HuH-7 (cell line): Measurements from ENCODE around the gene RPS6KB2.
A peak's percentile ranks its signal among the peaks of the same experiment; 100 is the strongest.
"Not testable (repeated sequence)": the region's sequence is repeated elsewhere in the genome, so short reads cannot be mapped to it uniquely, and the experiment has no call there.

Experiments
- DNase-seq: peaks from one replicate; pipeline ENCODE4 v3.0.0; 2011; ENCODE audit warnings: low spot score

RPS6KB2 gene

GRCh38 chr11:67466962-67467771, 38.9 kb downstream of the RPS6KB2 start:
- no peak for DNase-seq

DNA sequence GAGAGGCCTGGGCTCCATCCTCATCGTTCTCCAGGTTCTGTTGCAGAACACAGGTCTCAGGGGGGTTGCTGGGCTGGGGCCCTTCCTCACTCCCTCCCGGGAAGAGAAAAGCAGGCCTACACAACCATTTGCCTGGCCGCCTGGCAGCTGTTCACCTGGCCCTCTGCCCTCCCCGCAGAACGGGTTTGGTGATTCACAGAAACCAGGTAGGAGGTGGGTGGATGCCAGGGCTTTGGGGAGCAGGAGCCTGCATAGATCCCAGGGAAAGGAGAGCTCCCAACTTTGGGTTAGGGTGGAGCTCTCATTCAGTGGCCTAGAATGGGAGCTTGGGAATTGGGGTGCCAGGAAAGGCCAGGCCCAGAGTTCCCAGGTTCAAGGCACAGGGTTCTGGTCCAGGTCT, 39.8 kb downstream of the RPS6KB2 start:
- DNase-seq: no peak

- no peak for DNase-seq
Observed at GRCh38 chr11:67468456-67468758, 40.1 kb downstream of the RPS6KB2 start.

GRCh38 chr11:67468759-67469507, 40.6 kb downstream of the RPS6KB2 start, which contains the start of gene TMEM134:
TSS of gene TMEM134 (minus strand) at chr11:67469251. CDS start at chr11:67469192, 59 bp downstream.
- DNase-seq: peak; percentile 100

- no peak for DNase-seq
Observed at GRCh38 chr11:67469508-67469811, 41.2 kb downstream of the RPS6KB2 start.

GRCh38 chr11:67470337-67471002, 42.2 kb downstream of the RPS6KB2 start:
- no peak for DNase-seq

GRCh38 chr11:67472882-67473281, 44.6 kb downstream of the RPS6KB2 start:
- DNase-seq: no peak

DNA sequence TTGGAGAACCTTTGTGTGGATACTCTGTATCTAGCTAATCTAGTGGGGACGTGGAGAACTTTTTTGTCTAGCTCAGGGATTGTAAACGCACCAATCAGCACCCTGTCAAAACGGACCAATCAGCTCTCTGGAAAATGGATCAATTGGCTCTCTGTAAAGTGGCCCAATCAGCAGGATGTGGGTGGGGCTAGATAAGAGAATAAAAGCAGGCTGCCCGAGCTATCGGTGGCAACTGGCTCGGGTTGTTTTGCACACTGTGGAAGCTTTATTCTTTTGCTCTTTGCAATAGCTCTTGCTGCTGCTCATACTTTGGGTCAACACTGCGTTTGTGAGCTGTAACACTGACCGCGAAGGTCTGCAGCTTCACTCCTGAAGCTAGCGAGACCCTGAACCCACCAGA, 48.4 kb downstream of the RPS6KB2 start:
- not testable (repeated sequence) for DNase-seq

DNA sequence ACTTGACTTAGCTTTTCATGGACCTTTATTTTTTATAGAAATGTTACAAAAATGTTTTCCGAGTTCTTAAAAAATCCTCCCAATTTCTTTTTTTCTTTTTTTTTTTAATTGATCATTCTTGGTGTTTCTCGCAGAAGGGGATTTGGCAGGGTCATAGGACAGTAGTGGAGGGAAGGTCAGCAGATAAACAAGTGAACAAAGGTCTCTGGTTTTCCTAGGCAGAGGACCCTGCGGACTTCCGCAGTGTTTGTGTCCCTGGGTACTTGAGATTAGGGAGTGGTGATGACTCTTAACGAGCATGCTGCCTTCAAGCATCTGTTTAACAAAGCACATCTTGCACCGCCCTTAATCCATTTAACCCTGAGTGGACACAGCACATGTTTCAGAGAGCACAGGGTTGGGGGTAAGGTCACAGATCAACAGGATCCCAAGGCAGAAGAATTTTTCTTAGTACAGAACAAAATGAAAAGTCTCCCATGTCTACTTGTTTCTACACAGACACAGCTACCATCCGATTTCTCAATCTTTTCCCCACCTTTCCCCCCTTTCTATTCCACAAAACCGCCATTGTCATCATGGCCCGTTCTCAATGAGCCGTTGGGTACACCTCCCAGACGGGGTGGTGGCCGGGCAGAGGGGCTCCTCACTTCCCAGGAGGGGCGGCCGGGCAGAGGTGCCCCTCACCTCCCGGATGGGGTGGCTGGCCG, 49.2 kb downstream of the RPS6KB2 start:
- DNase-seq: not testable (repeated sequence)

DNA sequence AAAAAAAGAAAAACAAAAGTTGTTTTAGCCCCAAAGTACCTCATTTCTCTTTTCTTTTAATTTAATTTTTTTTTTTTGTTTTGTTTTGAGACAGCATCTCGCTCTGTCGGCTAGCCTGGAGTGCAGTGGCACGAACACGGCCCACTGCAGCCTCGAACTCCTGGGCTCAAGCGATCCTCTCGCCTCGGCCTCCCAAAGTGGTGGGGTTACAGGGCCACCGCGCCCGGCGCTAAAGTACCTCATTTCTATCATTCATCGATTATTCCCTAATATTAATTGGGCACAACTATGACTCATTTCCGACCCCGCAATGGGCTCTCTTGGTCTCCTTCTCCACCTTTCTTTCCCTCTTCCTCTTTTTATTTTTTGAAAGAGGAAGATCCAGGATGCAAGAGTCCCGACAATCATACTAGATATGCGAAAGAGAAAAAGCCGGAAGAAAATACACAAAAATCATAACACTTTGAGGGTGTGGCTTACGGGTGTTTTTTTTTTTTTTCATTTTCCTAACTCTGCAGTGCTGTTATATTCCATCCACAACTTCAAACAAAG, 54.1 kb downstream of the RPS6KB2 start:
- DNase-seq: no peak

DNA sequence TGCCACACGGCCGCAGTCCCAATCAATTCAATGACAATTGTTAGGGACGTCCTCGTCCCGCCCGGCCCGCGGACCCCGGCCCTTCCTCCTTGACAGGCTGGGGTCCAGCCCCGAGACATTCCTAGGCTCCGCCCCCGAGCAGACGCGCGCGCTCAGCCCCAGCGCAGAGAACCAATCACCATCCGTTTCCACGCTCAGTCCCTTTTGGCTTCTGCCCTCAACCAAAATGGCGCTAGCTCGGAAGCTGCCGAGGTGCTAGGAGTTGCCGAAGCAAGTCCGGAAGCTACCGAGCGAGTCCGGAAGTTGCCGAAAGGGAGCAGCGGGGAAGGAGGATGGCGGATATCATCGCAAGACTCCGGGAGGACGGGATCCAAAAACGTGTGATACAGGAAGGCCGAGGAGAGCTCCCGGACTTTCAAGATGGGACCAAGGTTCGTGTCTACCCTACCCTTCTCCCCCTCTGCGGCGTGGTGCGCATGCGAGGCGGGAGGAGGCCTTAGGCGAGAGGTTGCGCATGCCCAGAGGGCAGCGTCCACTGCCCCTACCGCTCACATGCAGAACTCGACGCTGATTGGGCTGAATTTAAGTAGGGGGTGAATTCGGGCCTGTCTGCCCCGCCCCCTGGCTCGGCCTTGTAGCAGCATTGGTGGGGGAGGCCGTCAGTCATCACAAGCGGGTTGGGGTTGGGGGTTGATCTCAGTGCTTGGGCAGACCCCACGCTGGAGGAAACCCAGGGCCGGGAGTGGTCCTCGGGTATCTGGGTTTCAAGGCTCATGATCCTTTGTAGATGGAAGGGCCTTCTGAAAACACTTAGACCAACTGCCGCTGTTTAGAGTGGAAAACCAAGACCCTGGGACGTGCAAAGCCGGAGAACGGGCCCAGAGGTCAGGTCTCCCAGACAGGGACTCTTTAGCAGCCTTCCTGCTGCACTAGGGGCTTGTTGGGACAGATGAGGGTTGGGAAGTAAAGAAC, 54.8 kb downstream of the RPS6KB2 start, which contains the start of gene AIP:
AIP (plus strand) TSS at position 200 of the 972 bp plus-strand sequence; CDS start at position 333, 133 bp downstream.
- peak; percentile 100 for DNase-seq

DNA sequence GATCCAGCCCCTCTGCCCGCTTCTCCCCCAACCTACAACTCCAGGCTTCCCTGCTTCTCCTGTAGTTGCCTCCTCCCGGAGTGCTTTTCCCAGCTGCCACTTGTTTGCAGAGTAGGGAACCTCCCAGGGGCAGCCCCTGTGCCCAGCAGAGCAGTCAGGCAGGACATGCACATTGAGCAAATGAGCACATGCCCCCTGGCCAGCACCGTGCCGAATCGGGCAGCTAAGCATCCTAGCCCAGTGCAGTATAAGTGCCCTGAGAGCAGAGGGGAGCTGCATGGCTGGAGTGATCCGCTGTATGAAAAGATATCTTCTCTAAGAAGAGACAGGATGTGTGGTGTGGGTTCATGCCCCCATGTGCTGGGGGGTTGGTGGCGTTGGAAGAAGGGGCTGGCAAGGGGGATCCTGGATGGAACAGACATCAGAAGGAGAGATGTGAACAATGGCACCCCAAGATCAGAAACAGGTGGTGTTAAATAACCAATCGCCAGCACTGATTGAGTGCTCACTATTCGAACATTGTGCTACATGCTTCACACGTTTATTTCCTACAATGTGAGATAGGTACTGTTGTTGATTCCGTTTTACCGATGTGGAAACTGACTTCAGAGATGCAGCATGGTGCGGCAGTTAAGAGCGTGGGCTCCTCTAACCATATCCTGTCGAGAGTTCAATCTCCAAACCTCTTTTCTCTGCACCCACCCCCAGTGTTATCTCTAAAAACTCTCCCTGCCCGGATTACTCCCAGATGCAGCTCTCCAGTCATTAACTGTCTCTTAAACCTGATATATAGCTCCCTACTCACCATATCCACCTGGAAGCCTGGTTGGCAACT, 55.8 kb downstream of the RPS6KB2 start:
- DNase-seq: no peak

DNA sequence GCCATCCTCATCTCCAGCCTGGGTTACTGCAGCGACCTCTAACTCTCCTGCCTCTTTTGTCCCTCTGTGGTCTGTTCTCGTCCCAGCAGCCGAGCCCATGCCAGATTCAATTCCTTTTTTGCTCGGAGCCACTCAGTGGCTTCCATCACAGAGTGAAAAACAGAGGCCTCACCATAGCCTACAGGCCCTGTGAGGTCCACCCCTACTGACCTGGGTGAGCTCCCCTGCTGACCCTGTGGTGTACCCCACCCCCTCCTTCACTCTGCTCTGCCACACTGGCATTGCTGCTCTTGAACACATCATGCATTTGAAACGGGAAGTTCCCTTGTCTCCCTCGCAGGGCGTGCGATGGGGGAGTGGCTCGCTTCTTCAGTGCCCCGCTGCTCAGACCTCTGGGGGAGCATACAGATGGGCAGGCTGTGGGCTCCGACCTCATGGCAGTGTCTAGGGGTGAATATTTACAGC, 56.6 kb downstream of the RPS6KB2 start:
- DNase-seq: no peak
